Adrenal gland (tissue), 12 donors: Measurements from ENCODE around the gene TLCD2. TPM values are rescaled to one million over a fixed set of nuclear protein-coding genes. Genes with fewer than 3 reads are reported as not detected.

ENCODE experiments used
- DNase-seq, 7 donors: peaks; one replicate each; pipeline ENCODE4 v3.0.0-alpha.2; 2019 to 2020
- H3K27ac ChIP-seq, 5 donors: fragments of 200-600 bp; sonication (generic) in 4 of 5; 1 replicate in 3 of 5; 2 replicates in 2 of 5; pipeline versions ENCODE4 v1.5.1 to v1.8.0; 2016 to 2020; ENCODE audit warnings: mild to moderate bottlenecking in 1 of 5
- H3K27me3 ChIP-seq: fragments of 200-600 bp; 2 replicates; pipeline ENCODE4 v1.8.0; 2021
- H3K36me3 ChIP-seq, 2 donors: fragments of 200-600 bp; replicated peaks in 1 of 2; 1 replicate in 1 of 2; 2 replicates in 1 of 2; pipeline versions ENCODE4 v1.5.1 to v1.8.0; 2018 to 2022
- H3K4me1 ChIP-seq, 2 donors: fragments of 200-600 bp; replicated peaks in 1 of 2; 1 replicate in 1 of 2; 2 replicates in 1 of 2; pipeline versions ENCODE4 v1.5.1 to v1.8.0; 2018 to 2021
- H3K4me3 ChIP-seq, 4 donors: fragments of 200-600 bp; sonication (generic) in 3 of 4; one replicate each; pipeline ENCODE4 v1.5.1; 2016 to 2018
- H3K9me3 ChIP-seq, 3 donors: fragments of 200-600 bp; sonication (generic) in 1 of 3; replicated peaks in 1 of 3; 1 replicate in 2 of 3; 2 replicates in 1 of 3; pipeline versions ENCODE4 v1.5.1 to v1.8.0; 2016 to 2021
- POLR2A ChIP-seq, 2 donors: fragments of 450-650 bp; IDR thresholded peaks; one replicate each; pipeline ENCODE4 v1.6.1; 2017; ENCODE audit warnings: antibody characterized with exemption in 2 of 2, mild to moderate bottlenecking in 2 of 2, moderate library complexity in 1 of 2
- WGBS, 4 donors: extraction: QIAGEN DNeasy Blood & Tissue Kit in 2 of 4; methylation state at CpG; one replicate each; pipeline versions ENCODE4 v1.1.5 to v1.1.7; 2013 to 2017; 5-methylcytosine and 5-hydroxymethylcytosine counted together
- intact Hi-C, 2 donors: fragments of 100-400 bp; cut with DNase I; formaldehyde crosslinking; loops; one replicate each; pipeline versions ENCODE4 v1.14.1 to v1.15.0; 2022 to 2023
- polyA plus RNA-seq, 3 donors: library from polyadenylated mRNA; stranded (reverse); fragments of 200-250 nt in 2 of 3; fragments of 350-450 nt in 1 of 3; fragmentation: Illumina TruSeq in 1 of 3; extraction: RNeasy Lipid Tissue Mini Kit (QIAGEN cat#74804) in 1 of 3; gene quantifications; one replicate each; pipeline ENCODE4 v1.2.3, GENCODE V29; 2013 to 2014
- total RNA-seq, 9 donors: library from RNA; depleted of rRNA in 4 of 9; stranded (reverse); fragments of >200 nt in 4 of 9; fragments of 120-200 nt in 1 of 9; fragmentation: NEBNext Ultra II Directional in 1 of 9; extraction: Animal tissue kit (Norgen Biotek cat#: 25700) in 1 of 9; gene quantifications; one replicate each; pipeline versions ENCODE4 v1.1.0 to v1.2.4, GENCODE V29; 2013 to 2023
- TF ChIP-seq, protein P1 (sequence below), 6 experiments: fragments of 450-650 bp in 4 of 6; fragments of 200-600 bp in 2 of 6; sonication (generic) in 1 of 6; IDR thresholded peaks; 1 replicate in 5 of 6; 2 replicates in 1 of 6; pipeline versions ENCODE4 v1.5.1 to v1.8.0; 2016 to 2021; ENCODE audit warnings: antibody characterized with exemption in 6 of 6, mild to moderate bottlenecking in 2 of 6, moderate library complexity in 1 of 6
- donor health status: healthy with polysubstance abuse.
- donor health status: Bipolar disorder and iron deficiency.
- donor health status: DM: yes; HTN: yes; CAD: no.
- donor health status: DM: no; HTN: no; CAD: no.
- donor health status: DM: no; HTN: no; CAD: no.
- donor health status: DM: yes; HTN: yes; CAD: no.

TLCD2 gene
- total and polyA plus RNA-seq, 12 donors = 4.3 to 58.8 (median 10.6) TPM

GRCh38 chr17:1735418-1735817 lies 25.2 kb upstream of the TLCD2 start:
- Histone ChIP-seq H3K4me1 (peaks cover 25 to 27% of the 10 kb centered on the region in 2 donors), H3K9me3 (no peaks in the 10 kb centered on the region), H3K36me3 (peaks cover 0 to 16% of the 10 kb centered on the region in 2 donors), H3K4me3 (no peak overlapping the region), H3K27ac (peak overlapping the region in 1 of 5 donors; percentile 83), H3K27me3 (no peaks in the 10 kb centered on the region)
- DNase-seq = no peak
- WGBS, 4 donors = 95 to 100% (median 97%) methylated on average over 2 to 10 of the region's 10 CpGs
- intact Hi-C loops = loop anchor here (10.0 kb wide), 2 partner anchors 109 to 129 kb away; no protein-coding TSS in a partner anchor
- TF ChIP-seq, protein P1, sequence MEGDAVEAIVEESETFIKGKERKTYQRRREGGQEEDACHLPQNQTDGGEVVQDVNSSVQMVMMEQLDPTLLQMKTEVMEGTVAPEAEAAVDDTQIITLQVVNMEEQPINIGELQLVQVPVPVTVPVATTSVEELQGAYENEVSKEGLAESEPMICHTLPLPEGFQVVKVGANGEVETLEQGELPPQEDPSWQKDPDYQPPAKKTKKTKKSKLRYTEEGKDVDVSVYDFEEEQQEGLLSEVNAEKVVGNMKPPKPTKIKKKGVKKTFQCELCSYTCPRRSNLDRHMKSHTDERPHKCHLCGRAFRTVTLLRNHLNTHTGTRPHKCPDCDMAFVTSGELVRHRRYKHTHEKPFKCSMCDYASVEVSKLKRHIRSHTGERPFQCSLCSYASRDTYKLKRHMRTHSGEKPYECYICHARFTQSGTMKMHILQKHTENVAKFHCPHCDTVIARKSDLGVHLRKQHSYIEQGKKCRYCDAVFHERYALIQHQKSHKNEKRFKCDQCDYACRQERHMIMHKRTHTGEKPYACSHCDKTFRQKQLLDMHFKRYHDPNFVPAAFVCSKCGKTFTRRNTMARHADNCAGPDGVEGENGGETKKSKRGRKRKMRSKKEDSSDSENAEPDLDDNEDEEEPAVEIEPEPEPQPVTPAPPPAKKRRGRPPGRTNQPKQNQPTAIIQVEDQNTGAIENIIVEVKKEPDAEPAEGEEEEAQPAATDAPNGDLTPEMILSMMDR (IDR thresholded peaks at IDR 0.05) = no peak
- no peak for TF ChIP-seq POLR2A (IDR thresholded peaks at IDR 0.05)

GRCh38 chr17:1733759-1734158 lies 23.6 kb upstream of the TLCD2 start:
- no peak for DNase-seq
- Histone ChIP-seq H3K4me1 (peaks cover 27 to 33% of the 10 kb centered on the region in 2 donors), H3K9me3 (no peaks in the 10 kb centered on the region), H3K27me3 (no peaks in the 10 kb centered on the region), H3K27ac (no peak overlapping the region), H3K4me3 (no peak overlapping the region), H3K36me3 (peaks cover 0 to 20% of the 10 kb centered on the region in 2 donors)
- intact Hi-C loops = loop anchor here (10.0 kb wide), 2 partner anchors 111 to 131 kb away; no protein-coding TSS in a partner anchor
- no peak for TF ChIP-seq POLR2A (IDR thresholded peaks at IDR 0.05)
- TF ChIP-seq, protein P1 (IDR thresholded peaks at IDR 0.05) = peak in 1 of 6 experiments; percentile 8
- 93 to 96% (median 94%) methylated on average over 8 to 38 of the region's 38 CpGs for WGBS, 4 donors

- no peak for TF ChIP-seq POLR2A (IDR thresholded peaks at IDR 0.05)
- TF ChIP-seq, protein P1 (IDR thresholded peaks at IDR 0.05) = no peak
- WGBS, 4 donors = 79 to 90% (median 81%) methylated on average over 11 of the region's 11 CpGs
- Histone ChIP-seq H3K9me3 (no peaks in the 10 kb centered on the region), H3K27me3 (no peaks in the 10 kb centered on the region), H3K4me3 (no peak overlapping the region), H3K4me1 (peaks cover 27 to 33% of the 10 kb centered on the region in 2 donors), H3K27ac (no peak overlapping the region), H3K36me3 (peaks cover 0 to 27% of the 10 kb centered on the region in 2 donors)
- DNase-seq = no peak
- intact Hi-C loops = loop anchor here (10.0 kb wide), 2 partner anchors 112 to 132 kb away; no protein-coding TSS in a partner anchor
Observed at GRCh38 chr17:1732833-1733321, 22.7 kb upstream of the TLCD2 start.

GRCh38 chr17:1732241-1732832 lies 22.2 kb upstream of the TLCD2 start:
- no peak overlapping the region for H3K4me3 ChIP-seq
- peak in 1 of 7 donors; percentile 56 for DNase-seq
- H3K4me1 ChIP-seq = peaks cover 27 to 32% of the 10 kb centered on the region in 2 donors
- WGBS, 4 donors = 89 to 99% (median 94%) methylated on average over 9 to 22 of the region's 22 CpGs
- H3K9me3 ChIP-seq = no peaks in the 10 kb centered on the region
- intact Hi-C loops = loop anchor here (10.0 kb wide), 2 partner anchors 112 to 132 kb away; no protein-coding TSS in a partner anchor
- TF ChIP-seq, protein P1 (IDR thresholded peaks at IDR 0.05) = no peak
- TF ChIP-seq POLR2A (IDR thresholded peaks at IDR 0.05) = no peak
- no peak overlapping the region for H3K27ac ChIP-seq
- H3K27me3 ChIP-seq = no peaks in the 10 kb centered on the region
- peaks cover 0 to 32% of the 10 kb centered on the region in 2 donors for H3K36me3 ChIP-seq
